Retinal pigment epithelial cell (primary cell): ENCODE results near the gene LARP4B.

ENCODE experiments used
- DNase-seq: peaks from one replicate; pipeline ENCODE4 v3.0.0-alpha.2; 2010; ENCODE audit warnings: low read depth
- H3K4me3 ChIP-seq: 2 replicates; pipeline ENCODE4 v1.5.1; 2011; ENCODE audit warnings: mild to moderate bottlenecking, low read length, control low read depth, moderate library complexity
- TF ChIP-seq, protein P1 (sequence below): conservative IDR thresholded peaks from 2 replicates; pipeline ENCODE4 v1.5.1; 2011; ENCODE audit warnings: low read depth, low read length, control low read depth, inconsistent platforms

Gene LARP4B

DNA sequence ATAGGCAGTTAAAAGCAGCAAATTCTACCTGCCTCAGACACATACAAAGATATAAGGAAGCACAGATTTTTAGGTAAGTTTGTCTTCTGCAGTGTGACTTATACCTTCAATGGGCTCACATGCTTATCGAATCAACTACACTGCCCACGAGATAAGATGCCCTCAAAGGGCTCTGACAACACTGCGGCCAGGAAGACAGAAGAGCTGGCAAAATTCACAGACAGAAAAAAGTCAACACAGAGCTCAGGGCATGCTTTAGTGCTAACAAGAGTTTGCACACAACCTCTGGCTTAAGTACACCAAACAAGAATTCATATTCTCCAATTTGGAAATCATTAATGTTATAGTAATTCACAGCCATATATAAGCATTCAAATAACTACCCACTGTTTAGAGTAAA, 62.3 kb downstream of the LARP4B start:
- no peak for DNase-seq
- TF ChIP-seq, protein P1, sequence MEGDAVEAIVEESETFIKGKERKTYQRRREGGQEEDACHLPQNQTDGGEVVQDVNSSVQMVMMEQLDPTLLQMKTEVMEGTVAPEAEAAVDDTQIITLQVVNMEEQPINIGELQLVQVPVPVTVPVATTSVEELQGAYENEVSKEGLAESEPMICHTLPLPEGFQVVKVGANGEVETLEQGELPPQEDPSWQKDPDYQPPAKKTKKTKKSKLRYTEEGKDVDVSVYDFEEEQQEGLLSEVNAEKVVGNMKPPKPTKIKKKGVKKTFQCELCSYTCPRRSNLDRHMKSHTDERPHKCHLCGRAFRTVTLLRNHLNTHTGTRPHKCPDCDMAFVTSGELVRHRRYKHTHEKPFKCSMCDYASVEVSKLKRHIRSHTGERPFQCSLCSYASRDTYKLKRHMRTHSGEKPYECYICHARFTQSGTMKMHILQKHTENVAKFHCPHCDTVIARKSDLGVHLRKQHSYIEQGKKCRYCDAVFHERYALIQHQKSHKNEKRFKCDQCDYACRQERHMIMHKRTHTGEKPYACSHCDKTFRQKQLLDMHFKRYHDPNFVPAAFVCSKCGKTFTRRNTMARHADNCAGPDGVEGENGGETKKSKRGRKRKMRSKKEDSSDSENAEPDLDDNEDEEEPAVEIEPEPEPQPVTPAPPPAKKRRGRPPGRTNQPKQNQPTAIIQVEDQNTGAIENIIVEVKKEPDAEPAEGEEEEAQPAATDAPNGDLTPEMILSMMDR = no peak

GRCh38 chr10:867807-868206, 63.7 kb downstream of the LARP4B start:
- no peak overlapping the region for H3K4me3 ChIP-seq
- no peak for DNase-seq
- TF ChIP-seq, protein P1 = no peak

More for the DNA sequence above, 62.3 kb downstream of the LARP4B start:
- no peak overlapping the region for H3K4me3 ChIP-seq

DNA sequence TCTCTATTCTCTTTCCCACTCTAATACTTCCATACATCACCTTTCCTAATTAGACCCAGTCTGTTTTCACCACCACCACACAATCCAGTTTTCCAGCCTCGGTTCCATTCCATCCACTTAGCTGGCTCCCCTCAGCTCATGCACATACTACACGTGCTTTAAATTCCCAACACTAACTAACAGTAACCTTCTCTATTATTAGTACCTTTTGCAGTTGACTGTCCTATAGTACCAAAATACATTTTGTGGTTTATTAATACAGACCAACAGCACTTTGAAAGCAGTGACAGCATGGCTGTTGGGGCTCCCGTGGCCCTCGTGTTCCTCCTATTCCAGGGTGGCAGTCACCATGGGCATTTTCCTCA, 64.9 kb downstream of the LARP4B start:
- no peak overlapping the region for H3K4me3 ChIP-seq
- TF ChIP-seq, protein P1 = no peak
- DNase-seq = no peak

GRCh38 chr10:865924-866576, 65.5 kb downstream of the LARP4B start:
- TF ChIP-seq, protein P1 = no peak
- no peak overlapping the region for H3K4me3 ChIP-seq
- no peak for DNase-seq

DNA sequence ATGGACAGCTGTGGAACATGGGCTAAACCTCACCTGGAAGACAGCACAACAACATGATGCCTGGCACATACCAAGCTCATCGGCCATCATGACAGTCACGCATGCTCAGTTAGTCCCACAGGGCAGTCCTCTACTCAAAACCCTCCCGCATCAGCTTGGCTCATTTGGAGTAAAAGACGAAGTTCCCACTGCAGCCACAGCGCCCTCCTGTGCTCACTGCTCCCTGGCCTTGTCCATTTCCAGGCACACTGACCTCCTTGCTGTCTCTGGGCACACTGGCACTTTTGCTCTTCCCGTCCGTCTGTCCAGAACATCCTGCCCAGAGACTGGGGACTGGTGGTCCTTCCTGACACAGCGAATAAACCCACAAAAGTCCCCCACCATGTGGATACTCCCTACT, 66.2 kb downstream of the LARP4B start:
- TF ChIP-seq, protein P1 = peak; percentile 2
- H3K4me3 ChIP-seq = no peak overlapping the region
- DNase-seq = no peak

GRCh38 chr10:860519-860918, 71.0 kb downstream of the LARP4B start:
- no peak for DNase-seq
- TF ChIP-seq, protein P1 = no peak

GRCh38 chr10:856416-857157, 74.9 kb downstream of the LARP4B start:
- no peak overlapping the region for H3K4me3 ChIP-seq
- TF ChIP-seq, protein P1 = no peak
- no peak for DNase-seq

More at GRCh38 chr10:860519-860918, 71.0 kb downstream of the LARP4B start:
- H3K4me3 ChIP-seq = no peak overlapping the region
